IMR-90 (cell line): ENCODE measurements around the gene AQP5. TPM values are rescaled to one million over a fixed set of nuclear protein-coding genes. Genes with fewer than 3 reads are reported as not detected.

ENCODE experiments used
- ATAC-seq: fragments of 200-7000 bp; cut with Tn5 transposase; 2 replicates; pipeline ENCODE4 v1.9.1; 2020; ENCODE audit warnings: low read depth, mild to moderate bottlenecking, moderate library complexity
- BruUV-seq: library from RNA; stranded (reverse); fragments of 400-500 nt; replicated peaks from 2 replicates; lab custom pipeline; 2021; lab: Mats Ljungman, UMichigan
- CTCF ChIA-PET: fragments of 300-600 bp; formaldehyde crosslinking; extraction: SDS; loops from one replicate; lab custom pipeline; 2021; ENCODE audit warnings: antibody characterized with exemption; lab: Yijun Ruan, JAX
- POLR2A ChIA-PET: fragments of 300-600 bp; sonication (Branson Sonifier 250); formaldehyde crosslinking; loops from one replicate; lab custom pipeline; 2022; ENCODE audit warnings: antibody characterized with exemption; ENCODE audit not compliant: unreplicated experiment; lab: Charles Lee
- DNase-seq: peaks from one replicate; pipeline ENCODE4 v3.0.0; 2013
- H2AFZ ChIP-seq: replicated peaks from 2 replicates; pipeline ENCODE3; 2013; ENCODE audit warnings: low read length, mild to moderate bottlenecking; ENCODE audit not compliant: poor library complexity
- H2AK5ac ChIP-seq: 2 replicates; pipeline ENCODE4 v1.6.1; 2013; ENCODE audit warnings: low read depth, low read length, inconsistent platforms
- H2AK9ac ChIP-seq: replicated peaks from 2 replicates; pipeline ENCODE3; 2013; ENCODE audit warnings: mild to moderate bottlenecking, low read depth, low read length, moderate library complexity; ENCODE audit not compliant: poor library complexity
- H2BK120ac ChIP-seq: 2 replicates; pipeline ENCODE4 v1.6.1; 2013; ENCODE audit warnings: low read depth, low read length, inconsistent platforms
- H2BK15ac ChIP-seq: 3 replicates; pipeline ENCODE4 v1.6.1; 2013; ENCODE audit warnings: low read depth, low read length, inconsistent platforms
- H2BK20ac ChIP-seq: 2 replicates; pipeline ENCODE4 v1.6.1; 2013; ENCODE audit warnings: low read depth, mild to moderate bottlenecking, inconsistent platforms, low read length, moderate library complexity
- H2BK5ac ChIP-seq: 2 replicates; pipeline ENCODE4 v1.6.1; 2013; ENCODE audit warnings: mild to moderate bottlenecking, low read depth, low read length, inconsistent platforms; ENCODE audit not compliant: poor library complexity, severe bottlenecking
- H3K14ac ChIP-seq: replicated peaks from 2 replicates; pipeline ENCODE4 v1.6.1; 2013; ENCODE audit warnings: low read depth, low read length, inconsistent platforms
- H3K18ac ChIP-seq: 2 replicates; pipeline ENCODE4 v1.6.1; 2013; ENCODE audit warnings: low read depth, low read length, control low read depth
- H3K23ac ChIP-seq: 2 replicates; pipeline ENCODE4 v1.6.1; 2013; ENCODE audit warnings: low read depth, low read length, inconsistent platforms
- H3K27ac ChIP-seq: 2 replicates; pipeline ENCODE4 v1.5.1; 2013; ENCODE audit warnings: mild to moderate bottlenecking, control low read depth, low read length; ENCODE audit not compliant: insufficient read depth
- H3K27me3 ChIP-seq: 2 replicates; pipeline ENCODE4 v1.6.1; 2013; ENCODE audit warnings: low read length; ENCODE audit not compliant: control insufficient read depth, insufficient read depth
- H3K36me3 ChIP-seq: 2 replicates; pipeline ENCODE4 v1.6.1; 2013; ENCODE audit warnings: low read length, mixed read lengths; ENCODE audit not compliant: control insufficient read depth, insufficient read depth
- H3K4ac ChIP-seq: 2 replicates; pipeline ENCODE4 v1.6.1; 2013; ENCODE audit warnings: low read depth, low read length, inconsistent platforms
- H3K4me1 ChIP-seq: 2 replicates; pipeline ENCODE4 v1.6.1; 2013; ENCODE audit warnings: low read length, mixed read lengths; ENCODE audit not compliant: control insufficient read depth, insufficient read depth
- H3K4me2 ChIP-seq: 2 replicates; pipeline ENCODE4 v1.6.1; 2013; ENCODE audit warnings: low read depth, mild to moderate bottlenecking, control low read depth, low read length, moderate library complexity
- H3K4me3 ChIP-seq: 2 replicates; pipeline ENCODE4 v1.5.1; 2013; ENCODE audit warnings: low read depth, mild to moderate bottlenecking, control low read depth, low read length, moderate library complexity; ENCODE audit not compliant: insufficient read depth
- H3K56ac ChIP-seq: 2 replicates; pipeline ENCODE4 v1.6.1; 2013; ENCODE audit warnings: low read length, inconsistent platforms; ENCODE audit not compliant: insufficient read depth; ENCODE audit errors: extremely low read depth
- H3K79me1 ChIP-seq, 2 experiments: 2 replicates each; pipeline ENCODE4 v1.6.1; 2013; ENCODE audit warnings: low read length in 2 of 2, inconsistent platforms in 1 of 2, low read depth in 1 of 2
- H3K9ac ChIP-seq: 2 replicates; pipeline ENCODE4 v1.6.1; 2013; ENCODE audit warnings: low read depth, low read length, control low read depth
- H3K9me1 ChIP-seq: 2 replicates; pipeline ENCODE4 v1.6.1; 2013; ENCODE audit warnings: low read length, inconsistent platforms; ENCODE audit not compliant: insufficient read depth
- H3K9me3 ChIP-seq: 2 replicates; pipeline ENCODE4 v1.6.1; 2013; ENCODE audit warnings: low read length; ENCODE audit not compliant: control insufficient read depth, insufficient read depth
- H4K20me1 ChIP-seq: 2 replicates; pipeline ENCODE4 v1.6.1; 2013; ENCODE audit warnings: low read length, inconsistent platforms; ENCODE audit not compliant: insufficient read depth
- H4K5ac ChIP-seq: 2 replicates; pipeline ENCODE4 v1.6.1; 2013; ENCODE audit warnings: mild to moderate bottlenecking, low read depth, low read length, control low read depth
- H4K8ac ChIP-seq, 2 experiments: 2 replicates each; pipeline ENCODE4 v1.6.1; 2013; ENCODE audit warnings: low read depth in 2 of 2, low read length in 2 of 2, control low read depth in 1 of 2, inconsistent platforms in 1 of 2
- H4K91ac ChIP-seq: 2 replicates; pipeline ENCODE4 v1.6.1; 2013; ENCODE audit warnings: low read depth, low read length, inconsistent platforms; ENCODE audit not compliant: insufficient read depth
- BHLHE40 ChIP-seq: fragments of 150-350 bp; IDR thresholded peaks from 2 replicates; pipeline ENCODE4 v1.6.1; 2016; ENCODE audit warnings: mild to moderate bottlenecking, low read depth, low read length
- CEBPB ChIP-seq: IDR thresholded peaks from 2 replicates; pipeline ENCODE4 v1.6.1; 2012; ENCODE audit warnings: low read depth, low read length, improper control_type of control experiment
- CHD1 ChIP-seq: IDR thresholded peaks from 2 replicates; pipeline ENCODE4 v1.6.1; 2012; ENCODE audit warnings: low read depth, low read length, improper control_type of control experiment
- CTCF ChIP-seq: conservative IDR thresholded peaks from 2 replicates; pipeline ENCODE4 v1.5.1; 2012; ENCODE audit warnings: mild to moderate bottlenecking, low read depth, low read length, improper control_type of control experiment
- ELK1 ChIP-seq: fragments of 150-350 bp; IDR thresholded peaks from 2 replicates; pipeline ENCODE4 v1.6.1; 2016; ENCODE audit warnings: low read depth, mild to moderate bottlenecking, low read length, moderate library complexity, borderline replicate concordance
- FOS ChIP-seq: fragments of 150-350 bp; IDR thresholded peaks from 2 replicates; pipeline ENCODE4 v1.6.1; 2016; ENCODE audit warnings: low read depth, low read length
- MAFK ChIP-seq: IDR thresholded peaks from 2 replicates; pipeline ENCODE4 v1.6.1; 2012; ENCODE audit warnings: low read depth, low read length, improper control_type of control experiment
- MAZ ChIP-seq: IDR thresholded peaks from 2 replicates; pipeline ENCODE4 v1.6.1; 2012; ENCODE audit warnings: low read depth, mild to moderate bottlenecking, low read length, improper control_type of control experiment, moderate library complexity, borderline replicate concordance
- MXI1 ChIP-seq: IDR thresholded peaks from 2 replicates; pipeline ENCODE4 v1.6.1; 2012; ENCODE audit warnings: low read depth, mild to moderate bottlenecking, low read length, moderate library complexity, borderline replicate concordance
- NFE2L2 ChIP-seq: fragments of 150-350 bp; IDR thresholded peaks from 2 replicates; pipeline ENCODE4 v1.6.1; 2016; ENCODE audit warnings: low read depth, mild to moderate bottlenecking, low read length
- POLR2A ChIP-seq: IDR thresholded peaks from 2 replicates; pipeline ENCODE4 v1.6.1; 2012; ENCODE audit warnings: mild to moderate bottlenecking, low read depth, low read length
- RAD21 ChIP-seq: IDR thresholded peaks from 2 replicates; pipeline ENCODE4 v1.6.1; 2012; ENCODE audit warnings: low read length, improper control_type of control experiment
- RCOR1 ChIP-seq: IDR thresholded peaks from 2 replicates; pipeline ENCODE4 v1.6.1; 2012; ENCODE audit warnings: mild to moderate bottlenecking, low read length, improper control_type of control experiment; ENCODE audit not compliant: insufficient replicate concordance
- RFX5 ChIP-seq: IDR thresholded peaks from 2 replicates; pipeline ENCODE4 v1.8.0; 2012; ENCODE audit warnings: low read depth, mild to moderate bottlenecking, low read length, moderate library complexity
- SMC3 ChIP-seq: fragments of 150-350 bp; IDR thresholded peaks from 2 replicates; pipeline ENCODE4 v1.6.1; 2016; ENCODE audit warnings: low read depth, mild to moderate bottlenecking, antibody characterized with exemption, low read length, moderate library complexity
- WGBS, 2 experiments: methylation state at CpG; one replicate each; pipeline versions ENCODE4 v1.1.5 to v1.1.7; 2013; ENCODE audit warnings: missing lambda C conversion rate in 2 of 2; ENCODE audit not compliant: insufficient read length in 1 of 2; ENCODE audit errors: extremely low coverage in 2 of 2; 5-methylcytosine and 5-hydroxymethylcytosine counted together
- dilution Hi-C: fragments of 300-500 bp; cut with HindIII; formaldehyde crosslinking; loops from one replicate; pipeline ENCODE4 v1.14.3; 2018; ENCODE audit warnings: low sequenced_read_pairs; ENCODE audit not compliant: unreplicated experiment
- in situ Hi-C: fragments of 300-500 bp; cut with MboI; formaldehyde crosslinking; loops from 3 replicates; pipeline ENCODE4 v1.14.3; 2019; ENCODE audit warnings: low sequenced_read_pairs, inconsistent platforms, mixed read lengths
- intact Hi-C: fragments of 100-400 bp; cut with micrococcal nuclease; formaldehyde crosslinking; loops from 2 replicates; pipeline ENCODE4 v1.10.0; 2022
- polyA plus RNA-seq, 3 experiments: library from polyadenylated mRNA; depleted of rRNA; stranded (reverse); fragments of >200 nt; gene quantifications; 2 replicates each; pipeline ENCODE4 v1.2.3, GENCODE V29; 2012; ENCODE audit warnings: low replicate concordance in 1 of 3
- total RNA-seq: library from RNA; depleted of rRNA; stranded (reverse); fragments of >200 nt; gene quantifications from 2 replicates; pipeline ENCODE4 v1.2.3, GENCODE V29; 2012
- TF ChIP-seq, protein P1 (sequence below): fragments of 150-350 bp; IDR thresholded peaks from 2 replicates; pipeline ENCODE4 v1.6.1; 2017; ENCODE audit warnings: mild to moderate bottlenecking, antibody characterized with exemption, low read length, low read depth

AQP5 gene
- total and polyA plus RNA-seq, 2 of the 4 experiments (the other 2 are of a cell fraction): not detected

DNA sequence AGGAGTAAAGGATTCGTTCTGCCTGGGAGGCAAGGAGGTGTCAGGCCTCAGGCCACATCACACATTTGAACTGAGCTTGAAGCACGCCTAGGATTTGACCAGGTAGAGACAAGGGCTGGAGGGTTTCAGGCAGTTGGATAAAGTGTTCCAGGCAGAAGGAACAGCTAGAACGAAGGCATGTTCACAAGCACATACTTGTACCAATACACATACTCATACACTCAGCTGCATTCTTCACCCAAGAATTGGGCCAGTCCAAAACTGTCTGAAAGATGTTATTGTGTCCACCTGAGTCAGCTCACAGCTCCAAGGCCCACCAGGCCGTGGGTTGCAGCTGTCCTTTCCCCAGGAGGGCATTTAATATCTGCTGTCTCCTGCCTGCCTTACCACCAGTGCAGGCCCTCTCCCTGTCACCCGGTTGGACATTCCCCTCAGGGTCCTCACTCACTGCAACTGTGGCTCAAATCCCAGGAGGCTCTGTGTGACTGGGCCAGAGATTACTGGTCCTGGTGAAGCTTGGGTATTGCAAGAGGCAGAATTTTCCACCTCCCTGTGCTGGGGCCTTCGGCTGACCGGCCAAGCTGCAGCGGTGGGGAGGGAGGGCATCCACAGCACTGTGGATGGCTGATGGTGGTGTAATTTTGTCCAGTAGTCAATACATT, 23.9 kb upstream of the AQP5 start:
- BruUV-seq: no TSS peak
- Histone ChIP-seq H4K20me1 (no peaks in the 10 kb centered on the region), H2AFZ (peak overlapping the region; percentile 26), H2BK15ac (no peak overlapping the region), H2AK5ac (no peak overlapping the region), H3K4me3 (no peak overlapping the region), H4K8ac (no peak overlapping the region), H3K9me3 (no peaks in the 10 kb centered on the region), H3K79me1 (no peaks in the 10 kb centered on the region), H3K36me3 (no peaks in the 10 kb centered on the region), H2BK120ac (no peak overlapping the region), H3K4me1 (peaks cover 2% of the 10 kb centered on the region; the same call in 1 of the 2 replicates), H4K5ac (no peak overlapping the region), H3K27ac (no peak overlapping the region), H2AK9ac (peak overlapping the region; percentile 66), H3K27me3 (no peaks in the 10 kb centered on the region), H3K23ac (no peak overlapping the region), H2BK20ac (no peak overlapping the region), H3K14ac (no peak overlapping the region), H3K4me2 (no peak overlapping the region), H3K9ac (no peak overlapping the region), H3K4ac (no peak overlapping the region), H3K9me1 (no peaks in the 10 kb centered on the region), H3K18ac (no peak overlapping the region), H4K91ac (no peak overlapping the region), H3K56ac (no peak overlapping the region), H2BK5ac (no peak overlapping the region)
- 90% methylated on average over 2 of the region's 8 CpGs; no CpG with 5 or more reads in 1 of the 2 experiments for whole genome bisulfite sequencing, 2 experiments
- in situ Hi-C loops (no loop called here), dilution Hi-C loops (no loop called here), intact Hi-C loops (no loop called here)
- CTCF ChIA-PET: interaction anchor here (0.8 to 3.2 kb wide), 2 partner anchors 8 to 183 kb away, joined by 3 to 15 read pairs; no protein-coding TSS in a partner anchor
- DNase-seq (peak; percentile 10), ATAC-seq (no peak)
- POLR2A ChIA-PET: no interaction called here
- TF ChIP-seq SMC3 (no peak), CEBPB (no peak), MAFK (no peak), FOS (no peak), BHLHE40 (no peak), CHD1 (no peak), POLR2A (no peak), ELK1 (no peak), MAZ (no peak), NFE2L2 (no peak), MXI1 (no peak), RCOR1 (no peak), CTCF (no peak), RFX5 (no peak), RAD21 (no peak)
- TF ChIP-seq, protein P1, sequence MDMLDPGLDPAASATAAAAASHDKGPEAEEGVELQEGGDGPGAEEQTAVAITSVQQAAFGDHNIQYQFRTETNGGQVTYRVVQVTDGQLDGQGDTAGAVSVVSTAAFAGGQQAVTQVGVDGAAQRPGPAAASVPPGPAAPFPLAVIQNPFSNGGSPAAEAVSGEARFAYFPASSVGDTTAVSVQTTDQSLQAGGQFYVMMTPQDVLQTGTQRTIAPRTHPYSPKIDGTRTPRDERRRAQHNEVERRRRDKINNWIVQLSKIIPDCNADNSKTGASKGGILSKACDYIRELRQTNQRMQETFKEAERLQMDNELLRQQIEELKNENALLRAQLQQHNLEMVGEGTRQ: no peak
